ENCODE measurements around the gene FAM240A.

The FAM240A gene

GRCh38 chr3:46664188-46664970 lies 52.1 kb downstream of the FAM240A start:
- DNase-seq: no peak

- DNase-seq: no peak
Observed at GRCh38 chr3:46664971-46665762, 52.8 kb downstream of the FAM240A start.

- DNase-seq: no peak
Observed at GRCh38 chr3:46665763-46666452, 53.6 kb downstream of the FAM240A start.

- no peak for DNase-seq
Observed at GRCh38 chr3:46666453-46666845, 54.1 kb downstream of the FAM240A start.

- no peak for DNase-seq
Observed at GRCh38 chr3:46667061-46667621, 54.8 kb downstream of the FAM240A start.

- DNase-seq: no peak
Observed at GRCh38 chr3:46667657-46668056, 55.3 kb downstream of the FAM240A start.

- DNase-seq: no peak
Observed at GRCh38 chr3:46668116-46668515, 55.8 kb downstream of the FAM240A start.

- DNase-seq: no peak
Observed at GRCh38 chr3:46668591-46668990, 56.3 kb downstream of the FAM240A start.

- no peak for DNase-seq
Observed at GRCh38 chr3:46669191-46669999, 57.1 kb downstream of the FAM240A start.

- no peak for DNase-seq
Observed at GRCh38 chr3:46670000-46670890, 57.9 kb downstream of the FAM240A start.

- DNase-seq: no peak
Observed at GRCh38 chr3:46670891-46671427, 58.6 kb downstream of the FAM240A start.

- DNase-seq: no peak
Observed at GRCh38 chr3:46671541-46672348, 59.4 kb downstream of the FAM240A start.

- DNase-seq: no peak
Observed at GRCh38 chr3:46672349-46672695, 60.0 kb downstream of the FAM240A start.

GRCh38 chr3:46673151-46674030 lies 61.1 kb downstream of the FAM240A start:
- no peak for DNase-seq

- DNase-seq: no peak
Observed at GRCh38 chr3:46674031-46674845, 61.9 kb downstream of the FAM240A start.

- no peak for DNase-seq
Observed at GRCh38 chr3:46675426-46675825, 63.1 kb downstream of the FAM240A start.

Measured in activated CD4-positive, alpha-beta T cell treated with anti-CD3 and anti-CD28 coated beads, Interleukin-2, amount 50 U/mL, for 4 hours (primary cell).